ENCODE measurements around the gene ANKRD66. TPM values are rescaled to one million over a fixed set of nuclear protein-coding genes. Genes with fewer than 3 reads are reported as not detected.

Gene ANKRD66
- total RNA-seq, 1 experiment from 2014 or later, result not detected

- no peak overlapping the region for H3K4me2 ChIP-seq (ENCODE audit: low read length)
- intact Hi-C loops (cut with micrococcal nuclease), result no loop called here
- no peak for ATAC-seq
- no peaks in the 10 kb centered on the region for H3K9me2 ChIP-seq (ENCODE audit: insufficient read depth)
- H3K79me2 ChIP-seq (ENCODE audit: insufficient read depth, low read length), result no peaks in the 10 kb centered on the region
- H3K9ac ChIP-seq (ENCODE audit: low read length), result no peak overlapping the region
- no peak overlapping the region for H3K27ac ChIP-seq (ENCODE audit: low read depth, low read length)
- H3K4me3 ChIP-seq (replicated peaks in 1 of 2; ENCODE audit: low read depth in 1 of 2, low read length in 2 of 2), result no peak overlapping the region
- H3K36me3 ChIP-seq (ENCODE audit: control insufficient read depth in 1 of 2, insufficient read depth in 2 of 2, low read length in 2 of 2), result no peaks in the 10 kb centered on the region
- no TSS peak for BruUV-seq (replicated peaks)
- no peak for DNase-seq (ENCODE audit: low read depth, low spot score)
- H3K4me1 ChIP-seq (ENCODE audit: control insufficient read depth in 1 of 2, insufficient read depth in 2 of 2, low read length in 2 of 2), result no peaks in the 10 kb centered on the region
- no peaks in the 10 kb centered on the region for H3K9me3 ChIP-seq (ENCODE audit: control insufficient read depth in 1 of 2, insufficient read depth in 1 of 2, low read depth in 1 of 2, low read length in 2 of 2)
- ChIA-PET POLR2A (no interaction called here), RAD21 (ENCODE audit: low non-redundant PET in 1 of 2, low total read pairs in 2 of 2, uncharacterized antibody in 2 of 2, unreplicated experiment in 2 of 2) (no interaction called here), CTCF (no interaction called here)
- TF ChIP-seq CEBPB (IDR thresholded peaks at IDR 0.05; ENCODE audit: low read depth) (no peak), EZH2 (IDR thresholded peaks at IDR 0.05) (no peak), ATF3 (IDR thresholded peaks at IDR 0.05) (no peak), ZBTB33 (IDR thresholded peaks at IDR 0.05; ENCODE audit: extremely low read depth, insufficient replicate concordance, low read length) (no peak), SIN3A (IDR thresholded peaks at IDR 0.05; ENCODE audit: low read depth) (no peak), POLR2AphosphoS5 (IDR thresholded peaks at IDR 0.05; ENCODE audit: low read depth, low read length) (no peak), TCF7L2 (IDR thresholded peaks at IDR 0.05; ENCODE audit: borderline replicate concordance, extremely low read depth, insufficient read depth, insufficient read length) (no peak), CBX3 (IDR thresholded peaks at IDR 0.05; ENCODE audit: low read depth) (no peak), RAD21 (IDR thresholded peaks at IDR 0.05; ENCODE audit: low read depth) (no peak), FOSL1 (IDR thresholded peaks at IDR 0.05; ENCODE audit: low read depth) (no peak), CTCF (IDR thresholded peaks at IDR 0.05 in 2 of 3, conservative IDR thresholded peaks at IDR 0.05 in 1 of 3; ENCODE audit: borderline replicate concordance in 1 of 3, insufficient read depth in 1 of 3, low read depth in 2 of 3, low read length in 2 of 3) (no peak), REST (IDR thresholded peaks at IDR 0.05; ENCODE audit: low read depth) (no peak), SRF (IDR thresholded peaks at IDR 0.05; ENCODE audit: low read depth) (no peak), SP1 (IDR thresholded peaks at IDR 0.05; ENCODE audit: low read depth) (no peak)
- H4K20me1 ChIP-seq (ENCODE audit: insufficient read depth), result no peaks in the 10 kb centered on the region
- no peak overlapping the region for H2AFZ ChIP-seq (ENCODE audit: low read depth, low read length, poor library complexity, severe bottlenecking)
- no peaks in the 10 kb centered on the region for H3K27me3 ChIP-seq (ENCODE audit: insufficient read depth, low read length)
Measured at GRCh38 chr6:46790355-46790874, 43.7 kb downstream of the ANKRD66 start.
